PFSK-1 (cell line): ENCODE results near the gene GAL3ST1.

Experiments
- FOXP2 ChIP-seq: optimal IDR thresholded peaks from 2 replicates; pipeline ENCODE3; 2011; ENCODE audit warnings: borderline replicate concordance, control low read depth, inconsistent platforms; ENCODE audit not compliant: insufficient read depth; ENCODE audit errors: extremely low read length, extremely low read depth
- POLR2AphosphoS5 ChIP-seq: IDR thresholded peaks from 2 replicates; pipeline ENCODE4 v1.6.1; 2012; ENCODE audit warnings: low read depth, mild to moderate bottlenecking, control low read depth, low read length, moderate library complexity
- TAF1 ChIP-seq: IDR thresholded peaks from 2 replicates; pipeline ENCODE4 v1.6.1; 2012; ENCODE audit warnings: low read length, control low read depth, borderline replicate concordance; ENCODE audit not compliant: insufficient read depth

- TF ChIP-seq FOXP2 (no peak), POLR2AphosphoS5 (no peak), TAF1 (no peak)
Observed at GRCh38 chr22:30609260-30610185, 35.1 kb upstream of the GAL3ST1 start.
